ENCODE results near the gene XKR7.

- TF ChIP-seq CTCF (IDR thresholded peaks at IDR 0.05) (no peak), POLR2A (IDR thresholded peaks at IDR 0.05) (no peak)
These were observed 20.6 kb downstream of the XKR7 start for GRCh38 chr20:31988430-31989015.
